ENCODE data around the gene ZFC3H1. TPM values are rescaled to one million over a fixed set of nuclear protein-coding genes. Genes with fewer than 3 reads are reported as not detected.

Gene ZFC3H1
- total and polyA plus RNA-seq, 2 of the 4 experiments (the other 2 are of a cell fraction): 16.8 to 23.3 TPM

DNA sequence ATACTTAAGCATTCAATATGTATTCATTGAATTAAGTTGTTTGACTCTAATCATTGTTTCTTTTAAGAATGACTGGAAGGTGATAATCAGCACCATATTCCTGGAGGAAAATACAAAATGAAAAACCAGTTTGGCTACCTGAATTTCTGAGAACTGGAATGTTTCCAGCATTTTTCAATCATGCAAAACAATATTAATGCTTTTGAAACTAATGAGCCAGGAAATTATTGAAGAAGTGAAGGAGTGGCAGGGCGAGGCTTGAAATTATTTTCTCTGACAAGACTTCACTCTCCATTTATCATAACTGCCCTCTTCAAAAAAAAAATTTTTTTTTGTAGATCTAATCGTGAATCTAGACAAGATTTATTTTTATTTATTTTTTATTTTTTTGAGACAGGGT is 41.3 kb upstream of the ZFC3H1 start:
- no peak overlapping the region for H2BK15ac ChIP-seq (ENCODE audit: low read depth, low read length)
- in situ Hi-C loops (cut with MboI; ENCODE audit: low sequenced_read_pairs) (no loop called here), intact Hi-C loops (cut with micrococcal nuclease) (no loop called here), dilution Hi-C loops (cut with HindIII; ENCODE audit: low sequenced_read_pairs, unreplicated experiment) (loop anchor here (25.0 kb wide), 1 partner anchor 293 kb away; no protein-coding TSS in a partner anchor)
- no peak overlapping the region for H2BK20ac ChIP-seq (ENCODE audit: low read depth, low read length)
- no peaks in the 10 kb centered on the region for H3K79me1 ChIP-seq (ENCODE audit: low read depth in 1 of 2, low read length in 2 of 2)
- H4K91ac ChIP-seq (ENCODE audit: insufficient read depth, low read depth, low read length): no peak overlapping the region
- no peak overlapping the region for H2BK120ac ChIP-seq (ENCODE audit: low read depth, low read length)
- no peak overlapping the region for H3K4me2 ChIP-seq (ENCODE audit: low read depth, low read length)
- H3K56ac ChIP-seq (ENCODE audit: extremely low read depth, insufficient read depth, low read length): no peak overlapping the region
- DNase-seq: no peak
- POLR2A ChIA-PET (ENCODE audit: unreplicated experiment): no interaction called here
- no peak overlapping the region for H2AK5ac ChIP-seq (ENCODE audit: low read depth, low read length)
- H4K8ac ChIP-seq (ENCODE audit: low read depth in 2 of 2, low read length in 2 of 2): no peak overlapping the region
- BruUV-seq (replicated peaks): no TSS peak
- no peak overlapping the region for H3K18ac ChIP-seq (ENCODE audit: low read depth, low read length)
- no peaks in the 10 kb centered on the region for H3K9me3 ChIP-seq (ENCODE audit: control insufficient read depth, insufficient read depth, low read length)
- no peak overlapping the region for H3K23ac ChIP-seq (ENCODE audit: low read depth, low read length)
- TF ChIP-seq POLR2A (IDR thresholded peaks at IDR 0.05; ENCODE audit: low read depth, low read length) (no peak), FOS (IDR thresholded peaks at IDR 0.05; ENCODE audit: low read depth, low read length) (no peak), NFE2L2 (IDR thresholded peaks at IDR 0.05; ENCODE audit: low read depth, low read length) (no peak), CEBPB (IDR thresholded peaks at IDR 0.05; ENCODE audit: low read depth, low read length) (no peak), MXI1 (IDR thresholded peaks at IDR 0.05; ENCODE audit: borderline replicate concordance, low read depth, low read length) (no peak), MAZ (IDR thresholded peaks at IDR 0.05; ENCODE audit: borderline replicate concordance, low read depth, low read length) (no peak), SMC3 (IDR thresholded peaks at IDR 0.05; ENCODE audit: low read depth, low read length) (no peak), RFX5 (IDR thresholded peaks at IDR 0.05; ENCODE audit: low read depth, low read length) (no peak), CHD1 (IDR thresholded peaks at IDR 0.05; ENCODE audit: low read depth, low read length) (no peak), RCOR1 (IDR thresholded peaks at IDR 0.05; ENCODE audit: insufficient replicate concordance, low read length) (no peak), MAFK (IDR thresholded peaks at IDR 0.05; ENCODE audit: low read depth, low read length) (no peak), BHLHE40 (IDR thresholded peaks at IDR 0.05; ENCODE audit: low read depth, low read length) (no peak)
- TF ChIP-seq, protein P1, sequence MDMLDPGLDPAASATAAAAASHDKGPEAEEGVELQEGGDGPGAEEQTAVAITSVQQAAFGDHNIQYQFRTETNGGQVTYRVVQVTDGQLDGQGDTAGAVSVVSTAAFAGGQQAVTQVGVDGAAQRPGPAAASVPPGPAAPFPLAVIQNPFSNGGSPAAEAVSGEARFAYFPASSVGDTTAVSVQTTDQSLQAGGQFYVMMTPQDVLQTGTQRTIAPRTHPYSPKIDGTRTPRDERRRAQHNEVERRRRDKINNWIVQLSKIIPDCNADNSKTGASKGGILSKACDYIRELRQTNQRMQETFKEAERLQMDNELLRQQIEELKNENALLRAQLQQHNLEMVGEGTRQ (IDR thresholded peaks at IDR 0.05; ENCODE audit: low read depth, low read length): no peak
- TF ChIP-seq, protein P2, sequence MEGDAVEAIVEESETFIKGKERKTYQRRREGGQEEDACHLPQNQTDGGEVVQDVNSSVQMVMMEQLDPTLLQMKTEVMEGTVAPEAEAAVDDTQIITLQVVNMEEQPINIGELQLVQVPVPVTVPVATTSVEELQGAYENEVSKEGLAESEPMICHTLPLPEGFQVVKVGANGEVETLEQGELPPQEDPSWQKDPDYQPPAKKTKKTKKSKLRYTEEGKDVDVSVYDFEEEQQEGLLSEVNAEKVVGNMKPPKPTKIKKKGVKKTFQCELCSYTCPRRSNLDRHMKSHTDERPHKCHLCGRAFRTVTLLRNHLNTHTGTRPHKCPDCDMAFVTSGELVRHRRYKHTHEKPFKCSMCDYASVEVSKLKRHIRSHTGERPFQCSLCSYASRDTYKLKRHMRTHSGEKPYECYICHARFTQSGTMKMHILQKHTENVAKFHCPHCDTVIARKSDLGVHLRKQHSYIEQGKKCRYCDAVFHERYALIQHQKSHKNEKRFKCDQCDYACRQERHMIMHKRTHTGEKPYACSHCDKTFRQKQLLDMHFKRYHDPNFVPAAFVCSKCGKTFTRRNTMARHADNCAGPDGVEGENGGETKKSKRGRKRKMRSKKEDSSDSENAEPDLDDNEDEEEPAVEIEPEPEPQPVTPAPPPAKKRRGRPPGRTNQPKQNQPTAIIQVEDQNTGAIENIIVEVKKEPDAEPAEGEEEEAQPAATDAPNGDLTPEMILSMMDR (conservative IDR thresholded peaks at IDR 0.05; ENCODE audit: low read depth, low read length): no peak
- TF ChIP-seq, protein P3, sequence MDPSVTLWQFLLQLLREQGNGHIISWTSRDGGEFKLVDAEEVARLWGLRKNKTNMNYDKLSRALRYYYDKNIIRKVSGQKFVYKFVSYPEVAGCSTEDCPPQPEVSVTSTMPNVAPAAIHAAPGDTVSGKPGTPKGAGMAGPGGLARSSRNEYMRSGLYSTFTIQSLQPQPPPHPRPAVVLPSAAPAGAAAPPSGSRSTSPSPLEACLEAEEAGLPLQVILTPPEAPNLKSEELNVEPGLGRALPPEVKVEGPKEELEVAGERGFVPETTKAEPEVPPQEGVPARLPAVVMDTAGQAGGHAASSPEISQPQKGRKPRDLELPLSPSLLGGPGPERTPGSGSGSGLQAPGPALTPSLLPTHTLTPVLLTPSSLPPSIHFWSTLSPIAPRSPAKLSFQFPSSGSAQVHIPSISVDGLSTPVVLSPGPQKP (IDR thresholded peaks at IDR 0.05; ENCODE audit: borderline replicate concordance, low read depth, low read length): no peak
- H3K9me1 ChIP-seq (ENCODE audit: insufficient read depth, low read length): 0 out of 2 replicates have a peak, but pooled peaks cover under 1% of the 10 kb centered on the region
- H2AFZ ChIP-seq (replicated peaks; ENCODE audit: low read length, poor library complexity): no peak overlapping the region
- H3K36me3 ChIP-seq (ENCODE audit: control insufficient read depth, insufficient read depth, low read length): no peaks in the 10 kb centered on the region; the same call in 1 of the 2 replicates
- H4K5ac ChIP-seq (ENCODE audit: low read depth, low read length): no peak overlapping the region
- WGBS, 2 experiments (ENCODE audit: extremely low coverage in 2 of 2, insufficient read length in 1 of 2): no CpG with 5 or more reads among the region's 2 CpGs
- peaks cover under 1% of the 10 kb centered on the region; the same call in 1 of the 2 replicates for H3K4me1 ChIP-seq (ENCODE audit: control insufficient read depth, insufficient read depth, low read length)
- no peak overlapping the region for H3K4ac ChIP-seq (ENCODE audit: low read depth, low read length)
- H2BK5ac ChIP-seq (ENCODE audit: low read depth, low read length, poor library complexity, severe bottlenecking): no peak overlapping the region
- H2AK9ac ChIP-seq (replicated peaks; ENCODE audit: low read depth, low read length, poor library complexity): no peak overlapping the region
- H3K4me3 ChIP-seq (ENCODE audit: insufficient read depth, low read depth, low read length): no peak overlapping the region
- H3K27ac ChIP-seq (ENCODE audit: insufficient read depth, low read length): no peak overlapping the region
- ATAC-seq (ENCODE audit: low read depth): no peak
- no peaks in the 10 kb centered on the region for H3K27me3 ChIP-seq (ENCODE audit: control insufficient read depth, insufficient read depth, low read length)
- CTCF ChIA-PET: interaction anchor here (0.7 kb wide), 1 partner anchor 312 kb away, joined by 3 read pairs; no protein-coding TSS in a partner anchor
- H4K20me1 ChIP-seq (ENCODE audit: insufficient read depth, low read length): no peaks in the 10 kb centered on the region
- H3K14ac ChIP-seq (replicated peaks; ENCODE audit: low read depth, low read length): no peak overlapping the region
- H3K9ac ChIP-seq (ENCODE audit: low read depth, low read length): no peak overlapping the region

Data from IMR-90 (cell line).